Measurements from ENCODE around the gene PLIN5. TPM values are rescaled to one million over a fixed set of nuclear protein-coding genes. Genes with fewer than 3 reads are reported as not detected.
A peak's percentile ranks its signal among the peaks of the same experiment; 100 is the strongest.

Gene PLIN5
- total RNA-seq, 1 donor from 2014 or later, result 0.54 TPM

DNA sequence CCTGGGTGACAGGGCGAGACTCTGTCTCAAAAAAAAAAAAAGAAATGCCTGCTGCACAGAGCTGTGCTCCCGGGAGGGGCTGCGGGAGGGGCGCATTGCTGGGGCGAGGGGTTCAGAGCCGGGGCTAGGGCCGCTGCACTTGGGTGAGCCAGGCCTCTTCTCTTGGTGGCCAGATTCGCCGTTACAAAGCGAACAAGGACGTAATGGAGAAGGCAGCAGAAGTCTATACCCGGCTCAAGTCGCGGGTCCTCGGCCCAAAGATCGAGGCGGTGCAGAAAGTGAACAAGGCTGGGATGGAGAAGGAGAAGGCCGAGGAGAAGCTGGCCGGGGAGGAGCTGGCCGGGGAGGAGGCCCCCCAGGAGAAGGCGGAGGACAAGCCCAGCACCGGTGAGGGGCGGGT lies 35.7 kb downstream of the PLIN5 start:
- no peak for DNase-seq
- Mint-ChIP-seq H3K36me3 (ENCODE audit: unreplicated experiment) (no peaks in the 10 kb centered on the region), H3K9me3 (ENCODE audit: unreplicated experiment) (no peaks in the 10 kb centered on the region), H3K4me1 (ENCODE audit: low read depth, unreplicated experiment) (peaks cover 4% of the 10 kb centered on the region), H3K27me3 (ENCODE audit: unreplicated experiment) (peaks cover 2% of the 10 kb centered on the region), H3K4me3 (ENCODE audit: unreplicated experiment) (no peak overlapping the region), H3K27ac (ENCODE audit: unreplicated experiment) (no peak overlapping the region)
- no peak for TF ChIP-seq CTCF (IDR thresholded peaks at IDR 0.05; ENCODE audit: partially characterized antibody, unreplicated experiment)

DNA sequence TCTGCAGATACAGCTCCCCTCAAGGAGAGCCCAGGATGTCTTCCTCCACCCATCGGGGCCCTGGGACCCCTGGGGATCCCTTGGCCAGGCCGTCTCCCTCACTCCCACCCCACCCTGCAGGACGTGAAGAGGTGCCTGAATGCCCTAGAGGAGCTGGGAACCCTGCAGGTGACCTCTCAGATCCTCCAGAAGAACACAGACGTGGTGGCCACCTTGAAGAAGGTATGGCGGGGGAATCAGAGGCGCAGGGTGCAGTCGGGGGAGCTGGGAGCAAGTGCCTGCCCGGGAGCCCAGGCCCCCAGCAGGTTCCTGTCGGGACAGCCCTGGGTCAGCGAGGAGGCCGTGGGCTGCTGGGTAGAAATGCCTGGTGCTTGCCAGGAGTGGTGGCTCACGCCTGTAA lies 36.3 kb downstream of the PLIN5 start:
- Mint-ChIP-seq H3K36me3 (ENCODE audit: unreplicated experiment) (no peaks in the 10 kb centered on the region), H3K4me3 (ENCODE audit: unreplicated experiment) (no peak overlapping the region), H3K27ac (ENCODE audit: unreplicated experiment) (no peak overlapping the region), H3K9me3 (ENCODE audit: unreplicated experiment) (no peaks in the 10 kb centered on the region), H3K27me3 (ENCODE audit: unreplicated experiment) (peaks cover 1% of the 10 kb centered on the region), H3K4me1 (ENCODE audit: low read depth, unreplicated experiment) (peaks cover 3% of the 10 kb centered on the region)
- no peak for DNase-seq
- TF ChIP-seq CTCF (IDR thresholded peaks at IDR 0.05; ENCODE audit: partially characterized antibody, unreplicated experiment), result no peak

- Mint-ChIP-seq H3K4me3 (ENCODE audit: unreplicated experiment) (no peak overlapping the region), H3K36me3 (ENCODE audit: unreplicated experiment) (no peaks in the 10 kb centered on the region), H3K27ac (ENCODE audit: unreplicated experiment) (no peak overlapping the region), H3K4me1 (ENCODE audit: low read depth, unreplicated experiment) (peaks cover 2% of the 10 kb centered on the region), H3K9me3 (ENCODE audit: unreplicated experiment) (no peaks in the 10 kb centered on the region), H3K27me3 (ENCODE audit: unreplicated experiment) (no peaks in the 10 kb centered on the region)
- TF ChIP-seq CTCF (IDR thresholded peaks at IDR 0.05; ENCODE audit: partially characterized antibody, unreplicated experiment), result no peak
- DNase-seq, result no peak
Measured at GRCh38 chr19:4497770-4498389, 37.1 kb downstream of the PLIN5 start.

- no peaks in the 10 kb centered on the region for H3K9me3 Mint-ChIP-seq (ENCODE audit: unreplicated experiment)
- no peaks in the 10 kb centered on the region for H3K27me3 Mint-ChIP-seq (ENCODE audit: unreplicated experiment)
- no peak overlapping the region for H3K4me3 Mint-ChIP-seq (ENCODE audit: unreplicated experiment)
- H3K36me3 Mint-ChIP-seq (ENCODE audit: unreplicated experiment), result no peaks in the 10 kb centered on the region
- H3K4me1 Mint-ChIP-seq (ENCODE audit: low read depth, unreplicated experiment), result no peaks in the 10 kb centered on the region
- DNase-seq, result no peak
- H3K27ac Mint-ChIP-seq (ENCODE audit: unreplicated experiment), result no peak overlapping the region
- TF ChIP-seq CTCF (IDR thresholded peaks at IDR 0.05; ENCODE audit: partially characterized antibody, unreplicated experiment), result no peak
Measured at GRCh38 chr19:4496304-4496703, 38.7 kb downstream of the PLIN5 start.

DNA sequence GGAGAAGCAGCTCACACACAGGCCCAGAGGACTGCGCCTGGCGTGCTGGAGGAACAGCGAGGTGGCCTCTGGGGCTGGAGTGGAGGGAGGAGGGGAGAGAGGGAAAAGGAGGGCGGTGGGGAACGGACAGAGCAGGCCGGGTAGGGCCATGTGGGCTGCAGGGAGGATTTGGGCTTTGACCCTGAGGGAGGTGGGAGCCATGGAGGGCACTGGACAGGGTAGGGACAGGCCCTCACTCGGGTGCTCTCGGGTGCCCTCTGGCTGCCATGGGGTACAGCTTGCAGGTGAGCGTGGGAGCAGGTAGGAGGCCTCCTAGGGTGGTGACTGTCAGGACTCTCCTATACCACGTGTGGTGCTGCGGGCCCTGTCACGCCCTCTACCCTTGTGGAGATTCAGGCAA lies 39.6 kb downstream of the PLIN5 start:
- Mint-ChIP-seq H3K27me3 (ENCODE audit: unreplicated experiment) (no peaks in the 10 kb centered on the region), H3K4me3 (ENCODE audit: unreplicated experiment) (no peak overlapping the region), H3K9me3 (ENCODE audit: unreplicated experiment) (peaks cover 2% of the 10 kb centered on the region), H3K36me3 (ENCODE audit: unreplicated experiment) (peaks cover 2% of the 10 kb centered on the region), H3K4me1 (ENCODE audit: low read depth, unreplicated experiment) (no peaks in the 10 kb centered on the region), H3K27ac (ENCODE audit: unreplicated experiment) (no peak overlapping the region)
- peak; percentile 10 for DNase-seq
- TF ChIP-seq CTCF (IDR thresholded peaks at IDR 0.05; ENCODE audit: partially characterized antibody, unreplicated experiment), result no peak

Data from glutamatergic neuron (in vitro differentiated cells).